Testis (tissue), 3 donors: ENCODE results near the gene RTN4RL2. TPM values are rescaled to one million over a fixed set of nuclear protein-coding genes. Genes with fewer than 3 reads are reported as not detected.

ENCODE experiments used
- DNase-seq: peaks from one replicate; pipeline ENCODE4 v3.0.0-alpha.2; 2019
- H3K27ac ChIP-seq, 2 donors: fragments of 200-600 bp; sonication (generic); one replicate each; pipeline ENCODE4 v1.5.1; 2019
- H3K27me3 ChIP-seq: fragments of 200-600 bp; sonication (generic); one replicate; pipeline ENCODE4 v1.5.1; 2019
- H3K36me3 ChIP-seq: fragments of 200-600 bp; sonication (generic); one replicate; pipeline ENCODE4 v1.5.1; 2017; ENCODE audit warnings: low read depth; ENCODE audit errors: missing control alignments
- H3K4me1 ChIP-seq: fragments of 200-600 bp; sonication (generic); one replicate; pipeline ENCODE4 v1.5.1; 2019
- H3K4me3 ChIP-seq, 2 donors: fragments of 200-600 bp; sonication (generic); one replicate each; pipeline ENCODE4 v1.5.1; 2017 to 2019
- H3K9me3 ChIP-seq: fragments of 200-600 bp; sonication (generic); one replicate; pipeline ENCODE4 v1.5.1; 2017
- POLR2A ChIP-seq: fragments of 450-650 bp; IDR thresholded peaks from one replicate; pipeline ENCODE4 v1.6.1; 2017; ENCODE audit warnings: antibody characterized with exemption, mild to moderate bottlenecking, moderate library complexity
- WGBS, 2 donors: methylation state at CpG; one replicate each; pipeline ENCODE4 v1.1.5; 2018; 5-methylcytosine and 5-hydroxymethylcytosine counted together
- intact Hi-C: fragments of 100-400 bp; cut with DNase I; formaldehyde crosslinking; loops from one replicate; pipeline ENCODE4 v1.15.1; 2023; ENCODE audit warnings: low total_unique reads
- polyA plus RNA-seq: library from polyadenylated mRNA; stranded (reverse); fragments of 350-450 nt; fragmentation: Illumina TruSeq; extraction: RNeasy Lipid Tissue Mini Kit (QIAGEN cat#74804); gene quantifications from one replicate; pipeline ENCODE4 v1.2.3, GENCODE V29; 2014; ENCODE audit warnings: low read depth, low replicate concordance; ENCODE audit not compliant: insufficient read depth
- total RNA-seq, 2 donors: library from RNA; depleted of rRNA; stranded (reverse); fragments of >200 nt; gene quantifications; one replicate each; pipeline ENCODE4 v1.2.3, GENCODE V29; 2016
- TF ChIP-seq, protein P1 (sequence below), 3 experiments: fragments of 450-650 bp in 2 of 3; fragments of 200-600 bp in 1 of 3; sonication (generic) in 1 of 3; IDR thresholded peaks; one replicate each; pipeline ENCODE4 v1.5.1; 2016 to 2019; ENCODE audit warnings: antibody characterized with exemption in 3 of 3, mild to moderate bottlenecking in 2 of 3, moderate library complexity in 1 of 3

The RTN4RL2 gene
- total and polyA plus RNA-seq, 3 donors from 2014 or later: 2.3 to 3.2 (median 2.5) TPM

DNA sequence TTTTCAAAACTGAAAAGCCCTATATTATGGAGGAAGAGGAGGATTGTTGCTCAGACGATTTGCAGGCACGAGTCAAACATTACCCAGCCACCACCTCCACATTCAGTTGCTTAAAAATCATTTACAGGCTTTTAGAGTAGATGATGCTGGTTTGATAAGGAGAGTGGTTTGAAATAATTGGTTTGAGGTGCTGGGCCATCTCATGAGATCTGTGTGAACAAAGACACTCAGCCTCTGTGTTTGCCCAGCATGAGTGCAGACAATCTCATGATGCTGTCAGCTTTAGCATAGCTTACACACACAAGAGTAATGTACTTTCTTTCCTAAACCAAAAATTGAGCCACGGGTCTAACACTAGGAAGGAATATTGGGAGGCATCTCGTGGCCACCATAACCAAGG is 37.7 kb upstream of the RTN4RL2 start:
- no peak for DNase-seq
- 80 to 84% methylated on average over 4 of the region's 4 CpGs for WGBS, 2 donors
- TF ChIP-seq, protein P1, sequence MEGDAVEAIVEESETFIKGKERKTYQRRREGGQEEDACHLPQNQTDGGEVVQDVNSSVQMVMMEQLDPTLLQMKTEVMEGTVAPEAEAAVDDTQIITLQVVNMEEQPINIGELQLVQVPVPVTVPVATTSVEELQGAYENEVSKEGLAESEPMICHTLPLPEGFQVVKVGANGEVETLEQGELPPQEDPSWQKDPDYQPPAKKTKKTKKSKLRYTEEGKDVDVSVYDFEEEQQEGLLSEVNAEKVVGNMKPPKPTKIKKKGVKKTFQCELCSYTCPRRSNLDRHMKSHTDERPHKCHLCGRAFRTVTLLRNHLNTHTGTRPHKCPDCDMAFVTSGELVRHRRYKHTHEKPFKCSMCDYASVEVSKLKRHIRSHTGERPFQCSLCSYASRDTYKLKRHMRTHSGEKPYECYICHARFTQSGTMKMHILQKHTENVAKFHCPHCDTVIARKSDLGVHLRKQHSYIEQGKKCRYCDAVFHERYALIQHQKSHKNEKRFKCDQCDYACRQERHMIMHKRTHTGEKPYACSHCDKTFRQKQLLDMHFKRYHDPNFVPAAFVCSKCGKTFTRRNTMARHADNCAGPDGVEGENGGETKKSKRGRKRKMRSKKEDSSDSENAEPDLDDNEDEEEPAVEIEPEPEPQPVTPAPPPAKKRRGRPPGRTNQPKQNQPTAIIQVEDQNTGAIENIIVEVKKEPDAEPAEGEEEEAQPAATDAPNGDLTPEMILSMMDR (IDR thresholded peaks at IDR 0.05): no peak
- no peak for TF ChIP-seq POLR2A
- H3K27me3 ChIP-seq: no peaks in the 10 kb centered on the region
- no peaks in the 10 kb centered on the region for H3K9me3 ChIP-seq
- H3K27ac ChIP-seq: no peak overlapping the region
- H3K36me3 ChIP-seq: no peaks in the 10 kb centered on the region
- H3K4me3 ChIP-seq: no peak overlapping the region
- intact Hi-C loops: no loop called here
- H3K4me1 ChIP-seq: peaks cover 45% of the 10 kb centered on the region

- H3K27me3 ChIP-seq: no peaks in the 10 kb centered on the region
- intact Hi-C loops: no loop called here
- H3K9me3 ChIP-seq: no peaks in the 10 kb centered on the region
- no peak for TF ChIP-seq POLR2A
- H3K4me3 ChIP-seq: no peak overlapping the region
- H3K27ac ChIP-seq: peak overlapping the region; percentile 52 to 95
- 51 to 68% methylated on average over 9 of the region's 9 CpGs for WGBS, 2 donors
- peaks cover 50% of the 10 kb centered on the region for H3K4me1 ChIP-seq
- DNase-seq: peak; percentile 52
- no peaks in the 10 kb centered on the region for H3K36me3 ChIP-seq
Observed at GRCh38 chr11:57424137-57424791, 36.1 kb upstream of the RTN4RL2 start.

DNA sequence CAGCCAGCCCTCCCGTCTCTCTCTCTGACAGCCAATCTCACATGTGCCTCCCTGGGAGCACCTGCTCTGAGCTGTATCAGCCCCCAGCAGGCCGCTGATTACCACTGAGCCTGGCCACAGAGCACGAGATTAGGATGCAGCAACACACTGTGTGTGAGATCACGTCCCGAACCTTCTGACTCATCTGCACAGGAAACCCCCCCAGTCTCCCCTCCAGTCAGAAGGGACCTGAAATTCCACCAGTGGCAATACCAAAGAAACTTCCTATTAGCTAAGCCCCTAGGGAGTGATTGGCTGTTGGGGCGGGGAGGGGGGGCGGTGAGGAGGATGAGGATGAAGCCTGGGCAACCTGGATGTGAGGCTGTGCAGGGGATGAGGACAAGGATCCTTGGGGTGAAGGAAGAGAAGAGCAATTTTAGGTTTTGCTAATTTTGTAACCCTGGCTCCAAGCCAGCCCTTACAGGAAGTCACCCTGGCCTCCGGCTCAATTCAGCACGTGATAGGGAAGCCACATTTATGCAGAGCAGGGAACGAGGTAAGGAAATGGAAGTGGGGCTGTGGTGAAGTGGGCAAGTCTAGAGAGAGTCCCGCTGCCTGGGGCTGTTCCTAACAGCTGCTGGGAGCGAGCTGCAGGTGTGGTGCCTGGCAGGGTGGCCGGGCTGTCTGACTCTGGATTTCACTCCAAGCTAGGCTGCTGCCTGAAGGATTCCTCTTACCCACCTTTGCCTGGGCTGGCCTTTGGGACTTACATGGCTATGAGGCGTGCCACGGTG is 35.4 kb upstream of the RTN4RL2 start:
- intact Hi-C loops: no loop called here
- DNase-seq: peak; percentile 69
- Histone ChIP-seq H3K9me3 (no peaks in the 10 kb centered on the region), H3K27ac (peak overlapping the region; percentile 52 to 95), H3K4me3 (no peak overlapping the region), H3K4me1 (peaks cover 50% of the 10 kb centered on the region), H3K36me3 (no peaks in the 10 kb centered on the region), H3K27me3 (no peaks in the 10 kb centered on the region)
- WGBS, 2 donors: 46 to 56% methylated on average over 15 of the region's 15 CpGs
- no peak for TF ChIP-seq POLR2A
- TF ChIP-seq, protein P1 (IDR thresholded peaks at IDR 0.05): no peak

- TF ChIP-seq POLR2A: no peak
- TF ChIP-seq, protein P1 (IDR thresholded peaks at IDR 0.05): no peak
- Histone ChIP-seq H3K27ac (peak overlapping the region; percentile 93 to 95), H3K36me3 (no peaks in the 10 kb centered on the region), H3K4me3 (no peak overlapping the region), H3K4me1 (peaks cover 50% of the 10 kb centered on the region), H3K27me3 (no peaks in the 10 kb centered on the region), H3K9me3 (no peaks in the 10 kb centered on the region)
- intact Hi-C loops: no loop called here
- peak; percentile 71 for DNase-seq
- WGBS, 2 donors: 23 to 29% methylated on average over 10 to 15 of the region's 15 CpGs
Observed at GRCh38 chr11:57425565-57426438, 34.5 kb upstream of the RTN4RL2 start.

GRCh38 chr11:57426439-57426928 is 33.8 kb upstream of the RTN4RL2 start:
- intact Hi-C loops: no loop called here
- peaks cover 49% of the 10 kb centered on the region for H3K4me1 ChIP-seq
- no peak for TF ChIP-seq POLR2A
- TF ChIP-seq, protein P1 (IDR thresholded peaks at IDR 0.05): no peak
- WGBS, 2 donors: 12 to 16% methylated on average over 16 of the region's 16 CpGs
- H3K27me3 ChIP-seq: no peaks in the 10 kb centered on the region
- peak; percentile 69 for DNase-seq
- peak overlapping the region; percentile 55 to 69 for H3K4me3 ChIP-seq
- no peaks in the 10 kb centered on the region for H3K9me3 ChIP-seq
- peak overlapping the region; percentile 93 to 95 for H3K27ac ChIP-seq
- H3K36me3 ChIP-seq: no peaks in the 10 kb centered on the region
